Kidney epithelial cell (primary cell): ENCODE data around the gene BEST1. TPM values are rescaled to one million over a fixed set of nuclear protein-coding genes. Genes with fewer than 3 reads are reported as not detected.

Source experiments
- DNase-seq: peaks from one replicate; pipeline ENCODE4 v3.0.0-alpha.2; 2010; ENCODE audit warnings: low read depth
- H3K27me3 ChIP-seq: 2 replicates; pipeline ENCODE4 v1.6.0; 2011; ENCODE audit warnings: low read length; ENCODE audit not compliant: control insufficient read depth, insufficient read depth
- H3K36me3 ChIP-seq: 2 replicates; pipeline ENCODE4 v1.5.1; 2011; ENCODE audit warnings: low read length; ENCODE audit not compliant: control insufficient read depth, insufficient read depth
- H3K4me3 ChIP-seq: 2 replicates; pipeline ENCODE4 v1.5.1; 2011; ENCODE audit warnings: low read depth, mild to moderate bottlenecking, control low read depth, low read length
- CTCF ChIP-seq: IDR thresholded peaks from 2 replicates; pipeline ENCODE4 v1.5.1; 2011; ENCODE audit warnings: mild to moderate bottlenecking, moderate library complexity, low read length, control low read depth, inconsistent platforms; ENCODE audit not compliant: insufficient read depth, poor library complexity, severe bottlenecking
- total RNA-seq: library from RNA; depleted of rRNA; stranded (reverse); fragments of >200 nt; gene quantifications from 2 replicates; pipeline ENCODE4 v1.2.3, GENCODE V29; 2015

The BEST1 gene
- 1.0 and 1.1 TPM in 2 replicates for total RNA-seq

GRCh38 chr11:61950035-61950547 is at the start of gene BEST1:
TSS of gene BEST1 (plus strand) at chr11:61950351. CDS start at chr11:61951807, 1,456 bp downstream.
- no peak within 1 kb of the TSS for H3K4me3 ChIP-seq
- no peaks in the 10 kb centered on the region for H3K36me3 ChIP-seq
- H3K27me3 ChIP-seq = peaks cover 6% of the 10 kb centered on the region
- no peak for TF ChIP-seq CTCF
- DNase-seq = no peak

DNA sequence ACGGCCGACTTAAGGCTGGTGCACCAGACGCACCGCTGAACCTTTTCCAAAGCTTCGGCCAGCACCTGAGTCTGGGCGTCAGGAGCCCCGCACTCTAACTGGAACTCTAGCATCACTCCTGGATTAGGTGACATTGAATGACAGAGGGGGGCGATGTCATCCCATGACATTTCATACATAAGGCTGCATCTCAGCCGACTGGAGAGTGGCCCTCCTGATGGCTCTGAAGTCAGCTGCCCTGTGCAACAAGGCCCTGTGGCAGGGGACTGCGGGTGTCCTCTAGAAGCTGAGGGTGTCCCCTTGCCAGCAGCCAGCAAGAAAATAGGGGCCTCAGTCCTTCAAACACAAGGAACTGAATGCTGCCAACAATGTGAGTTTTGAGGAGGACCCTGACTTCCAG is 48.8 kb upstream of the BEST1 start:
- Histone ChIP-seq H3K36me3 (no peaks in the 10 kb centered on the region), H3K27me3 (no peaks in the 10 kb centered on the region), H3K4me3 (no peak overlapping the region)
- no peak for TF ChIP-seq CTCF
- no peak for DNase-seq

DNA sequence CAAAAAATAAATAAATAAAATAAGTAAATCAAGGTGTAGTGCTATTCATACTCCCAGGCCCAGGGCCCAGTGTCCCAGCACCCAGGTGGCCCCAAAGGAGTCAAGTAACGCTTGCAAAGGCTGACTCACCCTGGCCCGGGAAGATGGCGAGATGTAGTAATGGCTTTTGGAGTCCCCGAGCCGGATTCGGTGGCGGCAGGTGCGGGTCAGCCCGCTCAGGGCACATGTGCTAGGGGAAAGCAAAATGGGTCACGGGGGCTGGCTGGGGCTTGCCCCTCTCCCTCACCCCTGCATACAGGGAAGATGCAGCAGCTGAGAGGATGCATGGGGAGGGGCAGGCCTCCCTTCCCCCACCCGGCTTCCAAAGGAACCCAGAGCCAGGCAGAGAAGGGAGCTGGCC is 47.8 kb upstream of the BEST1 start:
- no peak overlapping the region for H3K4me3 ChIP-seq
- no peak for TF ChIP-seq CTCF
- no peaks in the 10 kb centered on the region for H3K36me3 ChIP-seq

GRCh38 chr11:61903845-61904244 is 46.3 kb upstream of the BEST1 start:
- H3K36me3 ChIP-seq = no peaks in the 10 kb centered on the region
- H3K4me3 ChIP-seq = no peak overlapping the region
- DNase-seq = no peak
- H3K27me3 ChIP-seq = no peaks in the 10 kb centered on the region
- TF ChIP-seq CTCF = no peak

More for the DNA sequence above, 47.8 kb upstream of the BEST1 start:
- no peaks in the 10 kb centered on the region for H3K27me3 ChIP-seq
- DNase-seq = no peak

DNA sequence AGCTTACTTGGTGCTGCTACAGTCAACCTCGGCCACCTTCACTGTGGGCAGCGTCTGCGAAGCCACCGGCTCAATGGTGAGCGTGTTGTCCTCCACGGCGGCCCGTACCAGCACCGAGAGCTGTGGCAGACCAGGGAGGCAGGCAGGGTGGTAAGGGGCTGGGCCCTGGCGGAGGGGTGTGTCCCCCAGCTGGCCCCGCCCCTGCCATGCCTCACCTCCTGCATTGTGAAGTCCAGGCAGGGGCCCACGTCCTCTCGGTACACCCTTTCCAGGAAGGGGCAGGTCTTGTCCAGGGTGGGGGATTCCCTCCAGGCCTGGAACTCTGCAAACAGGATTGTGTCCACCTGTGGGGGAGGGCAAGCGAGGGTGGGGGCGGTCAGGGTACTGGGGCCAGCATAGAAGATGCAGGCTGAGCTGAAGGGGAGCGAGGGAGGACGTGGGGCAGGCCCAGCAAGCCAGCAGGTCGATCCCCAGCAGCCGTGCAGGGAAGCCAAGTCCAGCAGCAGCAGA is 45.6 kb upstream of the BEST1 start:
- H3K4me3 ChIP-seq = peak overlapping the region; percentile 16
- TF ChIP-seq CTCF = no peak
- no peaks in the 10 kb centered on the region for H3K27me3 ChIP-seq
- DNase-seq = no peak
- no peaks in the 10 kb centered on the region for H3K36me3 ChIP-seq

GRCh38 chr11:61905067-61905696 is 45.0 kb upstream of the BEST1 start:
- Histone ChIP-seq H3K4me3 (no peak overlapping the region), H3K27me3 (no peaks in the 10 kb centered on the region), H3K36me3 (no peaks in the 10 kb centered on the region)
- no peak for TF ChIP-seq CTCF
- no peak for DNase-seq
